GM19328 (cell line): Measurements from ENCODE around the gene ATP6V0D1.

ENCODE experiments used
- ATAC-seq: cut with Tn5 transposase; IDR thresholded peaks from one replicate; pipeline ENCODE4 v1.9.1; 2021; ENCODE audit warnings: mild to moderate bottlenecking, moderate library complexity; ENCODE audit not compliant: unreplicated experiment

Gene ATP6V0D1

GRCh38 chr16:67409631-67410030 is 71.3 kb downstream of the ATP6V0D1 start:
- ATAC-seq, result no peak

- ATAC-seq, result no peak
Observed at GRCh38 chr16:67407788-67408452, 73.0 kb downstream of the ATP6V0D1 start.

- no peak for ATAC-seq
Observed at GRCh38 chr16:67407176-67407787, 73.7 kb downstream of the ATP6V0D1 start.

GRCh38 chr16:67406111-67406971 is 74.6 kb downstream of the ATP6V0D1 start:
- no peak for ATAC-seq

GRCh38 chr16:67405336-67405735 is 75.6 kb downstream of the ATP6V0D1 start:
- ATAC-seq, result no peak

GRCh38 chr16:67404740-67405226 is 76.2 kb downstream of the ATP6V0D1 start:
- no peak for ATAC-seq

- ATAC-seq, result no peak
Observed at GRCh38 chr16:67403976-67404555, 76.9 kb downstream of the ATP6V0D1 start.

GRCh38 chr16:67400901-67401300 is 80.1 kb downstream of the ATP6V0D1 start:
- ATAC-seq, result no peak

- ATAC-seq, result no peak
Observed at GRCh38 chr16:67399749-67400704, 80.9 kb downstream of the ATP6V0D1 start.

GRCh38 chr16:67399218-67399733 is 81.7 kb downstream of the ATP6V0D1 start:
- no peak for ATAC-seq

- no peak for ATAC-seq
Observed at GRCh38 chr16:67398546-67399217, 82.3 kb downstream of the ATP6V0D1 start.

- no peak for ATAC-seq
Observed at GRCh38 chr16:67397812-67398545, 83.0 kb downstream of the ATP6V0D1 start.

- no peak for ATAC-seq
Observed at GRCh38 chr16:67397036-67397801, 83.7 kb downstream of the ATP6V0D1 start.

- ATAC-seq, result no peak
Observed at GRCh38 chr16:67396159-67397035, 84.6 kb downstream of the ATP6V0D1 start.

GRCh38 chr16:67395458-67396158 is 85.3 kb downstream of the ATP6V0D1 start:
- no peak for ATAC-seq

GRCh38 chr16:67395105-67395457 is 85.9 kb downstream of the ATP6V0D1 start:
- no peak for ATAC-seq
